ENCODE data around the gene ZNF532.

Gene ZNF532

GRCh38 chr18:58860747-58861231 lies 3.9 kb upstream of the ZNF532 start:
- H3K4me3 ChIP-seq (ENCODE audit: low read depth in 1 of 2, low read length in 1 of 2), result no peak overlapping the region
- H3K27me3 ChIP-seq, result peaks cover 76% of the 10 kb centered on the region
- no peaks in the 10 kb centered on the region for H3K4me1 ChIP-seq (ENCODE audit: control insufficient read depth in 1 of 2, insufficient read depth in 1 of 2, low read depth in 1 of 2, low read length in 1 of 2)
- H3K9me3 ChIP-seq, result no peaks in the 10 kb centered on the region
- no peak overlapping the region for H3K27ac ChIP-seq
- no peak for TF ChIP-seq CTCF (IDR thresholded peaks at IDR 0.05)
- no peaks in the 10 kb centered on the region for H3K36me3 ChIP-seq

DNA sequence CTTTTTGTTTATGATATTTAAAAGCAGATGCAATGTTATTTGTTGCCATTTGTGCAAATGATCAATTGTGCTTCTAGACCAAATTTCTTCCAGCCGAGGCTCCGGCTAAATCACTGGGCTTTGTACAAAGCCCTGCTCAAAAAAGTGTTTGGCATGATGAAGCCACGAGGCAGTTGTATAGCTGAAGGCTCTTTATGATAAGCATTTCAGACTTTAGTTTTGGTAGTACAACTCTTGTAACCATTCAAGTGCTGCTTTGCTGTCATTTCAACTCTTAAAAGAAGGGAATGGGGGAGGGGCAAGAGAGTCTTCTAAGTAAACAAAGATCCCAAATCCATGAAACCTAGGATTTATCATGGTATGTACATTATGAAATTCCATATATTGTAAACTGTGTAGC lies 3.3 kb upstream of the ZNF532 start:
- Histone ChIP-seq H3K9me3 (no peaks in the 10 kb centered on the region), H3K27me3 (peaks cover 81% of the 10 kb centered on the region), H3K27ac (no peak overlapping the region), H3K4me3 (ENCODE audit: low read depth in 1 of 2, low read length in 1 of 2) (no peak overlapping the region), H3K36me3 (no peaks in the 10 kb centered on the region), H3K4me1 (ENCODE audit: control insufficient read depth in 1 of 2, insufficient read depth in 1 of 2, low read depth in 1 of 2, low read length in 1 of 2) (no peaks in the 10 kb centered on the region)
- TF ChIP-seq CTCF (IDR thresholded peaks at IDR 0.05), result no peak

- no peaks in the 10 kb centered on the region for H3K36me3 ChIP-seq
- H3K27me3 ChIP-seq, result peaks cover 86% of the 10 kb centered on the region
- H3K4me3 ChIP-seq (ENCODE audit: low read depth in 1 of 2, low read length in 1 of 2), result no peak overlapping the region
- no peak for TF ChIP-seq CTCF (IDR thresholded peaks at IDR 0.05)
- H3K27ac ChIP-seq, result no peak overlapping the region
- no peaks in the 10 kb centered on the region for H3K9me3 ChIP-seq
- no peaks in the 10 kb centered on the region for H3K4me1 ChIP-seq (ENCODE audit: control insufficient read depth in 1 of 2, insufficient read depth in 1 of 2, low read depth in 1 of 2, low read length in 1 of 2)
Measured at GRCh38 chr18:58861861-58862301, 2.8 kb upstream of the ZNF532 start.

DNA sequence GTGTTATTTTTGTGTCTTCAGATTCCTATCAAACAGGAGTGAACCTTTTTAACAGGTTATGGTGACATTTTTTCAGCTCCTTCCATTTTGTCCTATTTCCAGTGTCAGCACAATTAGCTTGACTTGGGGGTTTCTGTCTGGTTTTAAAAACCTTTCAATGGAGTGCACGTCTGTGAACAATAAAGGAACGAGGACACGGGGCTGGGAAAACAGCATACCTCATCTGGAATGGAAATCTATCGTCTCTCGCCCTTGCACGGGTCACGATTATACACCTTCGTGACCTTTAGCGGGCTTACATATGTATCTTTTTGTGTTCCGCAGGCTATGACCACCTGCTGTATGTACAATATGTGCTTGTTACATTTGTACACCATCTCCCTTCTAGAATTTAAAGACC lies 2.3 kb upstream of the ZNF532 start:
- Histone ChIP-seq H3K4me1 (ENCODE audit: control insufficient read depth in 1 of 2, insufficient read depth in 1 of 2, low read depth in 1 of 2, low read length in 1 of 2) (no peaks in the 10 kb centered on the region), H3K27ac (no peak overlapping the region), H3K4me3 (ENCODE audit: low read depth in 1 of 2, low read length in 1 of 2) (no peak overlapping the region), H3K9me3 (no peaks in the 10 kb centered on the region), H3K36me3 (no peaks in the 10 kb centered on the region), H3K27me3 (peaks cover 91% of the 10 kb centered on the region)
- no peak for TF ChIP-seq CTCF (IDR thresholded peaks at IDR 0.05)

- Histone ChIP-seq H3K9me3 (no peaks in the 10 kb centered on the region), H3K27me3 (peaks cover 98% of the 10 kb centered on the region), H3K27ac (no peak overlapping the region), H3K36me3 (no peaks in the 10 kb centered on the region), H3K4me1 (ENCODE audit: control insufficient read depth in 1 of 2, insufficient read depth in 1 of 2, low read depth in 1 of 2, low read length in 1 of 2) (no peaks in the 10 kb centered on the region), H3K4me3 (ENCODE audit: low read depth in 1 of 2, low read length in 1 of 2) (no peak overlapping the region)
- no peak for TF ChIP-seq CTCF (IDR thresholded peaks at IDR 0.05)
Measured at GRCh38 chr18:58862851-58863538, 1.7 kb upstream of the ZNF532 start.

Measured in neutrophil (primary cell).